ENCODE measurements around the gene SBNO2. TPM values are rescaled to one million over a fixed set of nuclear protein-coding genes. Genes with fewer than 3 reads are reported as not detected.

The SBNO2 gene
- polyA plus RNA-seq, 2 donors: 43.1 to 56.5 TPM

DNA sequence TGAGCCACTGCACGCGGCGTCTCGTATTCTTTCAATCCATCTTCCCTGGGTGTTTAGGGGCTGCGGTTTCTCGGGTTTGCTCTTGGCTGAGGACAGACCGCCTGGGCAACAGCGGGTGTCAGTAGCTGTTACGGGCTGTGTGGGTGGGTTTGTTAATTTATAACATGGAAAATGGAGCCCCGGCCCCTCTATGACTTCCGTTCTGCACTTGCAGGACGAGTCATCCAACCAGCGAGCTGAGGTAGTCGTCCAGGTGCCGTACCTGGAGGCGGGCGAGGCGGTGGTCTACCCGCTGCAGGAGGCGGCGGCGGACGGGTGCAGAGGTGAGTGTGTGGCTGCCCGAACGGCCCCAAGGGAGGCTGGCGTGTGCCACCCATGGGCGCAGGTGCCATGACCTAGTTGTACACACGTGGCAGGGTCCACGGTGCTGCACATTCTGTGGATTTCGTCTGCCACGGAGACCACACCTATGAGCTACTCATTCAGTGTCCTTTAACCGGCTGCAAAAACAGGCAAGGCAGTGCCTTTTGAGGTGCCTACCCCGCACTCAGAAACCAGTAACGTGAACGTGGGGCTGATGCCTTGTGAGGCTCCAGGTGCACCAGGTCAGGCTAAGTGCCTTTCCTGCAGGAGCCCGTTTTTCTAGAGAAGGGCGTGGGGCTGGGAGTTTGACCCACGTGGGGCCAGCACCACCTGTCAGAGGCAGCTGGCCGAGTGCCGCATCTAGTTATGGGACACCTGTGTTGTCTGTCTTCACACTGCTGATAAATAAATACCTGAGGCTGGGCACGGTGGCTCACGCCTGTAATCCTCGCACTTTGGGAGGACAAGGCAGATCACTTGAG lies 89.8 kb downstream of the SBNO2 start:
- Histone ChIP-seq H3K4me1 (ENCODE audit: control insufficient read depth in 2 of 2, insufficient read depth in 2 of 2, low read length in 1 of 2) (peaks cover 5 to 20% of the 10 kb centered on the region in 2 donors), H3K36me3 (ENCODE audit: control insufficient read depth in 2 of 2, insufficient read depth in 2 of 2, low read length in 1 of 2) (peaks cover 0 to 33% of the 10 kb centered on the region in 2 donors), H3K27ac (ENCODE audit: low read depth in 2 of 2, low read length in 1 of 2) (peak overlapping the region in 1 of 2 donors; percentile 2), H3K27me3 (ENCODE audit: control insufficient read depth in 1 of 2, insufficient read depth in 2 of 2, low read length in 2 of 2) (no peaks in the 10 kb centered on the region), H3K9me3 (ENCODE audit: control insufficient read depth in 2 of 2, insufficient read depth in 1 of 2, low read depth in 1 of 2, low read length in 1 of 2) (no peaks in the 10 kb centered on the region), H3K4me3 (ENCODE audit: low read depth in 1 of 2, low read length in 2 of 2) (no peak overlapping the region)
- 78 to 80% methylated on average over 43 of the region's 43 CpGs for WGBS, 2 donors

GRCh38 chr19:1082928-1083816 lies 90.9 kb downstream of the SBNO2 start:
- Histone ChIP-seq H3K4me1 (ENCODE audit: control insufficient read depth in 2 of 2, insufficient read depth in 2 of 2, low read length in 1 of 2) (peaks cover 5 to 20% of the 10 kb centered on the region in 2 donors), H3K4me3 (ENCODE audit: low read depth in 1 of 2, low read length in 2 of 2) (peak overlapping the region; percentile 5 to 44), H3K9me3 (ENCODE audit: control insufficient read depth in 2 of 2, insufficient read depth in 1 of 2, low read depth in 1 of 2, low read length in 1 of 2) (no peaks in the 10 kb centered on the region), H3K36me3 (ENCODE audit: control insufficient read depth in 2 of 2, insufficient read depth in 2 of 2, low read length in 1 of 2) (peaks cover 0 to 22% of the 10 kb centered on the region in 2 donors), H3K27ac (ENCODE audit: low read depth in 2 of 2, low read length in 1 of 2) (peak overlapping the region; percentile 65 to 72), H3K27me3 (ENCODE audit: control insufficient read depth in 1 of 2, insufficient read depth in 2 of 2, low read length in 2 of 2) (no peaks in the 10 kb centered on the region)
- 71 to 72% methylated on average over 57 to 59 of the region's 59 CpGs for WGBS, 2 donors

GRCh38 chr19:1082165-1082927 lies 91.7 kb downstream of the SBNO2 start:
- Histone ChIP-seq H3K4me3 (ENCODE audit: low read depth in 1 of 2, low read length in 2 of 2) (peak overlapping the region; percentile 5 to 44), H3K4me1 (ENCODE audit: control insufficient read depth in 2 of 2, insufficient read depth in 2 of 2, low read length in 1 of 2) (peaks cover 5 to 23% of the 10 kb centered on the region in 2 donors), H3K36me3 (ENCODE audit: control insufficient read depth in 2 of 2, insufficient read depth in 2 of 2, low read length in 1 of 2) (peaks cover 0 to 18% of the 10 kb centered on the region in 2 donors), H3K27me3 (ENCODE audit: control insufficient read depth in 1 of 2, insufficient read depth in 2 of 2, low read length in 2 of 2) (no peaks in the 10 kb centered on the region), H3K27ac (ENCODE audit: low read depth in 2 of 2, low read length in 1 of 2) (peak overlapping the region; percentile 65 to 85), H3K9me3 (ENCODE audit: control insufficient read depth in 2 of 2, insufficient read depth in 1 of 2, low read depth in 1 of 2, low read length in 1 of 2) (no peaks in the 10 kb centered on the region)
- WGBS, 2 donors: 20 to 24% methylated on average over 21 to 51 of the region's 51 CpGs

GRCh38 chr19:1081301-1082164 lies 92.5 kb downstream of the SBNO2 start:
- Histone ChIP-seq H3K4me3 (ENCODE audit: low read depth in 1 of 2, low read length in 2 of 2) (peak overlapping the region in 1 of 2 donors; percentile 3), H3K27ac (ENCODE audit: low read depth in 2 of 2, low read length in 1 of 2) (peak overlapping the region; percentile 14 to 59), H3K27me3 (ENCODE audit: control insufficient read depth in 1 of 2, insufficient read depth in 2 of 2, low read length in 2 of 2) (no peaks in the 10 kb centered on the region), H3K9me3 (ENCODE audit: control insufficient read depth in 2 of 2, insufficient read depth in 1 of 2, low read depth in 1 of 2, low read length in 1 of 2) (no peaks in the 10 kb centered on the region), H3K4me1 (ENCODE audit: control insufficient read depth in 2 of 2, insufficient read depth in 2 of 2, low read length in 1 of 2) (peaks cover 5 to 23% of the 10 kb centered on the region in 2 donors), H3K36me3 (ENCODE audit: control insufficient read depth in 2 of 2, insufficient read depth in 2 of 2, low read length in 1 of 2) (peaks cover 0 to 14% of the 10 kb centered on the region in 2 donors)
- 55 to 64% methylated on average over 55 to 58 of the region's 58 CpGs for WGBS, 2 donors

DNA sequence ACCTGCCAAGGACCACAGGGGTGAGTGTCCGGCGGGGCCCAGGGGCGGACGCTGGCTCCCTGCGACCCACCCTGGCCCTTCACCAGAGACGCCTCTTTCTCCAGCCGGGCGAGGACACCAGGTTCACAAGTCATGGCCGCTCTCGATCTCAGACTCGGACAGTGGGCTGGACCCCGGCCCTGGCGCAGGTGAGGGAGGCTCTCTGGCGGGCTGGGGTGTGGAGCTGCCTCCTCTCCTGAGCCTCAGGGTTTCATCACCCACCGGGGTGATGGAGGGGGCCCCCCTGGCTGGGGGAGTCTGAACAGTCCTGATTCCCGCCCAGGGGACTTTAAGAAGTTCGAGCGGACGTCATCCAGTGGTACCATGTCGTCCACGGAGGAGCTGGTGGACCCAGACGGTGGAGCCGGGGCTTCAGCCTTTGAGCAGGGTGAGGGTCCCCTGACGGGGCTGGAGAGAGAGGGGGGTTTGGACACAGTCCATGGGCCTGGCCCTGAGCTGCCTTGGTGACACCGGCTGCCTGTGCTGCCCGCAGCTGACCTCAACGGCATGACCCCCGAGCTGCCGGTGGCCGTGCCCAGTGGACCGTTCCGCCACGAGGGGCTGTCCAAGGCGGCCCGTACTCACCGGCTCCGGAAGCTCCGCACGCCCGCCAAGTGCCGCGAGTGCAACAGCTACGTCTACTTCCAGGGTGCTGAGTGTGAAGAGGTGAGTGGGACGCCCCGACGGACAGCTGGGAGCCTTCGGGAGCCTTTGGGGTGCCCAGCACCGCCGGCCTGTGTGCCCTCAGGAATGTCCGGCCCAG lies 93.5 kb downstream of the SBNO2 start:
- Histone ChIP-seq H3K9me3 (ENCODE audit: control insufficient read depth in 2 of 2, insufficient read depth in 1 of 2, low read depth in 1 of 2, low read length in 1 of 2) (no peaks in the 10 kb centered on the region), H3K4me1 (ENCODE audit: control insufficient read depth in 2 of 2, insufficient read depth in 2 of 2, low read length in 1 of 2) (peaks cover 5 to 21% of the 10 kb centered on the region in 2 donors), H3K36me3 (ENCODE audit: control insufficient read depth in 2 of 2, insufficient read depth in 2 of 2, low read length in 1 of 2) (peaks cover 0 to 6% of the 10 kb centered on the region in 2 donors), H3K27ac (ENCODE audit: low read depth in 2 of 2, low read length in 1 of 2) (no peak overlapping the region), H3K27me3 (ENCODE audit: control insufficient read depth in 1 of 2, insufficient read depth in 2 of 2, low read length in 2 of 2) (no peaks in the 10 kb centered on the region), H3K4me3 (ENCODE audit: low read depth in 1 of 2, low read length in 2 of 2) (no peak overlapping the region)
- 92 to 93% methylated on average over 49 to 50 of the region's 50 CpGs for WGBS, 2 donors

GRCh38 chr19:1079566-1080111 lies 94.4 kb downstream of the SBNO2 start:
- H3K36me3 ChIP-seq (ENCODE audit: control insufficient read depth in 2 of 2, insufficient read depth in 2 of 2, low read length in 1 of 2): peaks cover 0 to 4% of the 10 kb centered on the region in 2 donors
- no peaks in the 10 kb centered on the region for H3K27me3 ChIP-seq (ENCODE audit: control insufficient read depth in 1 of 2, insufficient read depth in 2 of 2, low read length in 2 of 2)
- WGBS, 2 donors: 87 to 88% methylated on average over 44 to 45 of the region's 45 CpGs
- H3K4me1 ChIP-seq (ENCODE audit: control insufficient read depth in 2 of 2, insufficient read depth in 2 of 2, low read length in 1 of 2): peaks cover 5 to 17% of the 10 kb centered on the region in 2 donors
- H3K9me3 ChIP-seq (ENCODE audit: control insufficient read depth in 2 of 2, insufficient read depth in 1 of 2, low read depth in 1 of 2, low read length in 1 of 2): no peaks in the 10 kb centered on the region
- H3K4me3 ChIP-seq (ENCODE audit: low read depth in 1 of 2, low read length in 2 of 2): no peak overlapping the region
- H3K27ac ChIP-seq (ENCODE audit: low read depth in 2 of 2, low read length in 1 of 2): no peak overlapping the region

DNA sequence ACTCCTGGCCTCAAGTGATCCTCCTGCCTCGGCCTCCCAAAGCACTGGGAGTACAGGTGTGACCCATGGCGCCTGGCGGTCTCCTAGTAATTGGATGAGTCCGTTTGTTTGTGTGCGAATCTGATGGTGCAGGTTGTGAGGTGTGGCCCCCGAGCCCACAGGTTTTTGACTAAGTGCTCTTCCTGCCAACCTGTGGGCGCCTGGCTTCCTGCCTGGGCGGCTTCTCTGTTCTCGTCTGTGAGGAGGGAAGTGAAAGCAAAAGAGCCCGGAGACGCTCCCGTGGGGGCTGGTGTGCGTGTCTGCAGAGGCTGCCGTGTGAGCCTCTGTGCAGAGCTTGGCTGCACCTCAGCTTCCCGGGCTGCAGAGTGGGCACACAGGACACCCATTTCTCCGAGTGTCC lies 97.1 kb downstream of the SBNO2 start:
- H3K36me3 ChIP-seq (ENCODE audit: control insufficient read depth in 2 of 2, insufficient read depth in 2 of 2, low read length in 1 of 2): peaks cover 0 to 9% of the 10 kb centered on the region in 2 donors
- H3K4me3 ChIP-seq (ENCODE audit: low read depth in 1 of 2, low read length in 2 of 2): peak overlapping the region; percentile 17 to 35
- H3K27me3 ChIP-seq (ENCODE audit: control insufficient read depth in 1 of 2, insufficient read depth in 2 of 2, low read length in 2 of 2): no peaks in the 10 kb centered on the region
- peak overlapping the region; percentile 11 to 36 for H3K27ac ChIP-seq (ENCODE audit: low read depth in 2 of 2, low read length in 1 of 2)
- WGBS, 2 donors: 25 to 27% methylated on average over 16 of the region's 16 CpGs
- peaks cover 5% of the 10 kb centered on the region in 2 donors for H3K4me1 ChIP-seq (ENCODE audit: control insufficient read depth in 2 of 2, insufficient read depth in 2 of 2, low read length in 1 of 2)
- H3K9me3 ChIP-seq (ENCODE audit: control insufficient read depth in 2 of 2, insufficient read depth in 1 of 2, low read depth in 1 of 2, low read length in 1 of 2): no peaks in the 10 kb centered on the region

DNA sequence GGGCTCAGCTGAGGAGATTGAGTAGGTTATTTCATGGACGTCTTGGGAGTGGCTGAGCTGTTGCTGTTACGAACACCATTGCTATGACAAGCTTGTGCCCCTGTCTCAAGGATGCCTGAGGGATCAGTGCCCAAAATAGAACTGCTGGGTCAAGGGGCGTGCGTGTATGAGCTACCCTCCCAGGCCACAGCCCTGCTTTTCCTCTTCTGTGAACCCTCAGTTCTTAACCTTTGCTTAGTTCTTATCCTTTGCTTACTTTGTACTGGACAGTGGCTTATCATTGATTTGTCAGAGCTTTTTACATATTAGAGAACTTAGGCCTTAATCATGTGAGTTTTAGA lies 98.1 kb downstream of the SBNO2 start:
- no peak overlapping the region for H3K27ac ChIP-seq (ENCODE audit: low read depth in 2 of 2, low read length in 1 of 2)
- peaks cover 2 to 5% of the 10 kb centered on the region in 2 donors for H3K4me1 ChIP-seq (ENCODE audit: control insufficient read depth in 2 of 2, insufficient read depth in 2 of 2, low read length in 1 of 2)
- H3K36me3 ChIP-seq (ENCODE audit: control insufficient read depth in 2 of 2, insufficient read depth in 2 of 2, low read length in 1 of 2): peaks cover 0 to 9% of the 10 kb centered on the region in 2 donors
- 70 to 80% methylated on average over 4 of the region's 4 CpGs for WGBS, 2 donors
- no peaks in the 10 kb centered on the region for H3K9me3 ChIP-seq (ENCODE audit: control insufficient read depth in 2 of 2, insufficient read depth in 1 of 2, low read depth in 1 of 2, low read length in 1 of 2)
- no peak overlapping the region for H3K4me3 ChIP-seq (ENCODE audit: low read depth in 1 of 2, low read length in 2 of 2)
- H3K27me3 ChIP-seq (ENCODE audit: control insufficient read depth in 1 of 2, insufficient read depth in 2 of 2, low read length in 2 of 2): no peaks in the 10 kb centered on the region

Data from esophagus (tissue), 2 donors.